IMR-90 (cell line): ENCODE measurements around the gene UBE2E2. TPM values are rescaled to one million over a fixed set of nuclear protein-coding genes. Genes with fewer than 3 reads are reported as not detected.

Experiments
- ATAC-seq: fragments of 200-7000 bp; cut with Tn5 transposase; 2 replicates; pipeline ENCODE4 v1.9.1; 2020; ENCODE audit warnings: low read depth, mild to moderate bottlenecking, moderate library complexity
- BruUV-seq: library from RNA; stranded (reverse); fragments of 400-500 nt; replicated peaks from 2 replicates; lab custom pipeline; 2021; lab: Mats Ljungman, UMichigan
- CTCF ChIA-PET: fragments of 300-600 bp; formaldehyde crosslinking; extraction: SDS; loops from one replicate; lab custom pipeline; 2021; ENCODE audit warnings: antibody characterized with exemption; lab: Yijun Ruan, JAX
- POLR2A ChIA-PET: fragments of 300-600 bp; sonication (Branson Sonifier 250); formaldehyde crosslinking; loops from one replicate; lab custom pipeline; 2022; ENCODE audit warnings: antibody characterized with exemption; ENCODE audit not compliant: unreplicated experiment; lab: Charles Lee
- DNase-seq: peaks from one replicate; pipeline ENCODE4 v3.0.0; 2013
- H2AFZ ChIP-seq: replicated peaks from 2 replicates; pipeline ENCODE3; 2013; ENCODE audit warnings: low read length, mild to moderate bottlenecking; ENCODE audit not compliant: poor library complexity
- H2AK5ac ChIP-seq: 2 replicates; pipeline ENCODE4 v1.6.1; 2013; ENCODE audit warnings: low read depth, low read length, inconsistent platforms
- H2AK9ac ChIP-seq: replicated peaks from 2 replicates; pipeline ENCODE3; 2013; ENCODE audit warnings: mild to moderate bottlenecking, low read depth, low read length, moderate library complexity; ENCODE audit not compliant: poor library complexity
- H2BK120ac ChIP-seq: 2 replicates; pipeline ENCODE4 v1.6.1; 2013; ENCODE audit warnings: low read depth, low read length, inconsistent platforms
- H2BK15ac ChIP-seq: 3 replicates; pipeline ENCODE4 v1.6.1; 2013; ENCODE audit warnings: low read depth, low read length, inconsistent platforms
- H2BK20ac ChIP-seq: 2 replicates; pipeline ENCODE4 v1.6.1; 2013; ENCODE audit warnings: low read depth, mild to moderate bottlenecking, inconsistent platforms, low read length, moderate library complexity
- H2BK5ac ChIP-seq: 2 replicates; pipeline ENCODE4 v1.6.1; 2013; ENCODE audit warnings: mild to moderate bottlenecking, low read depth, low read length, inconsistent platforms; ENCODE audit not compliant: poor library complexity, severe bottlenecking
- H3K14ac ChIP-seq: replicated peaks from 2 replicates; pipeline ENCODE4 v1.6.1; 2013; ENCODE audit warnings: low read depth, low read length, inconsistent platforms
- H3K18ac ChIP-seq: 2 replicates; pipeline ENCODE4 v1.6.1; 2013; ENCODE audit warnings: low read depth, low read length, control low read depth
- H3K23ac ChIP-seq: 2 replicates; pipeline ENCODE4 v1.6.1; 2013; ENCODE audit warnings: low read depth, low read length, inconsistent platforms
- H3K27ac ChIP-seq: 2 replicates; pipeline ENCODE4 v1.5.1; 2013; ENCODE audit warnings: mild to moderate bottlenecking, control low read depth, low read length; ENCODE audit not compliant: insufficient read depth
- H3K27me3 ChIP-seq: 2 replicates; pipeline ENCODE4 v1.6.1; 2013; ENCODE audit warnings: low read length; ENCODE audit not compliant: control insufficient read depth, insufficient read depth
- H3K36me3 ChIP-seq: 2 replicates; pipeline ENCODE4 v1.6.1; 2013; ENCODE audit warnings: low read length, mixed read lengths; ENCODE audit not compliant: control insufficient read depth, insufficient read depth
- H3K4ac ChIP-seq: 2 replicates; pipeline ENCODE4 v1.6.1; 2013; ENCODE audit warnings: low read depth, low read length, inconsistent platforms
- H3K4me1 ChIP-seq: 2 replicates; pipeline ENCODE4 v1.6.1; 2013; ENCODE audit warnings: low read length, mixed read lengths; ENCODE audit not compliant: control insufficient read depth, insufficient read depth
- H3K4me2 ChIP-seq: 2 replicates; pipeline ENCODE4 v1.6.1; 2013; ENCODE audit warnings: low read depth, mild to moderate bottlenecking, control low read depth, low read length, moderate library complexity
- H3K4me3 ChIP-seq: 2 replicates; pipeline ENCODE4 v1.5.1; 2013; ENCODE audit warnings: low read depth, mild to moderate bottlenecking, control low read depth, low read length, moderate library complexity; ENCODE audit not compliant: insufficient read depth
- H3K56ac ChIP-seq: 2 replicates; pipeline ENCODE4 v1.6.1; 2013; ENCODE audit warnings: low read length, inconsistent platforms; ENCODE audit not compliant: insufficient read depth; ENCODE audit errors: extremely low read depth
- H3K79me1 ChIP-seq, 2 experiments: 2 replicates each; pipeline ENCODE4 v1.6.1; 2013; ENCODE audit warnings: low read length in 2 of 2, inconsistent platforms in 1 of 2, low read depth in 1 of 2
- H3K9ac ChIP-seq: 2 replicates; pipeline ENCODE4 v1.6.1; 2013; ENCODE audit warnings: low read depth, low read length, control low read depth
- H3K9me1 ChIP-seq: 2 replicates; pipeline ENCODE4 v1.6.1; 2013; ENCODE audit warnings: low read length, inconsistent platforms; ENCODE audit not compliant: insufficient read depth
- H3K9me3 ChIP-seq: 2 replicates; pipeline ENCODE4 v1.6.1; 2013; ENCODE audit warnings: low read length; ENCODE audit not compliant: control insufficient read depth, insufficient read depth
- H4K20me1 ChIP-seq: 2 replicates; pipeline ENCODE4 v1.6.1; 2013; ENCODE audit warnings: low read length, inconsistent platforms; ENCODE audit not compliant: insufficient read depth
- H4K5ac ChIP-seq: 2 replicates; pipeline ENCODE4 v1.6.1; 2013; ENCODE audit warnings: mild to moderate bottlenecking, low read depth, low read length, control low read depth
- H4K8ac ChIP-seq, 2 experiments: 2 replicates each; pipeline ENCODE4 v1.6.1; 2013; ENCODE audit warnings: low read depth in 2 of 2, low read length in 2 of 2, control low read depth in 1 of 2, inconsistent platforms in 1 of 2
- H4K91ac ChIP-seq: 2 replicates; pipeline ENCODE4 v1.6.1; 2013; ENCODE audit warnings: low read depth, low read length, inconsistent platforms; ENCODE audit not compliant: insufficient read depth
- CEBPB ChIP-seq: IDR thresholded peaks from 2 replicates; pipeline ENCODE4 v1.6.1; 2012; ENCODE audit warnings: low read depth, low read length, improper control_type of control experiment
- MXI1 ChIP-seq: IDR thresholded peaks from 2 replicates; pipeline ENCODE4 v1.6.1; 2012; ENCODE audit warnings: low read depth, mild to moderate bottlenecking, low read length, moderate library complexity, borderline replicate concordance
- POLR2A ChIP-seq: IDR thresholded peaks from 2 replicates; pipeline ENCODE4 v1.6.1; 2012; ENCODE audit warnings: mild to moderate bottlenecking, low read depth, low read length
- RCOR1 ChIP-seq: IDR thresholded peaks from 2 replicates; pipeline ENCODE4 v1.6.1; 2012; ENCODE audit warnings: mild to moderate bottlenecking, low read length, improper control_type of control experiment; ENCODE audit not compliant: insufficient replicate concordance
- WGBS, 2 experiments: methylation state at CpG; one replicate each; pipeline versions ENCODE4 v1.1.5 to v1.1.7; 2013; ENCODE audit warnings: missing lambda C conversion rate in 2 of 2; ENCODE audit not compliant: insufficient read length in 1 of 2; ENCODE audit errors: extremely low coverage in 2 of 2; 5-methylcytosine and 5-hydroxymethylcytosine counted together
- dilution Hi-C: fragments of 300-500 bp; cut with HindIII; formaldehyde crosslinking; loops from one replicate; pipeline ENCODE4 v1.14.3; 2018; ENCODE audit warnings: low sequenced_read_pairs; ENCODE audit not compliant: unreplicated experiment
- in situ Hi-C: fragments of 300-500 bp; cut with MboI; formaldehyde crosslinking; loops from 3 replicates; pipeline ENCODE4 v1.14.3; 2019; ENCODE audit warnings: low sequenced_read_pairs, inconsistent platforms, mixed read lengths
- intact Hi-C: fragments of 100-400 bp; cut with micrococcal nuclease; formaldehyde crosslinking; loops from 2 replicates; pipeline ENCODE4 v1.10.0; 2022
- polyA plus RNA-seq, 3 experiments: library from polyadenylated mRNA; depleted of rRNA; stranded (reverse); fragments of >200 nt; gene quantifications; 2 replicates each; pipeline ENCODE4 v1.2.3, GENCODE V29; 2012; ENCODE audit warnings: low replicate concordance in 1 of 3
- total RNA-seq: library from RNA; depleted of rRNA; stranded (reverse); fragments of >200 nt; gene quantifications from 2 replicates; pipeline ENCODE4 v1.2.3, GENCODE V29; 2012
- TF ChIP-seq, protein P1 (sequence below): conservative IDR thresholded peaks from 2 replicates; pipeline ENCODE4 v1.5.1; 2012; ENCODE audit warnings: mild to moderate bottlenecking, low read depth, low read length, improper control_type of control experiment

Gene UBE2E2
- total and polyA plus RNA-seq, 2 of the 4 experiments (the other 2 are of a cell fraction): 18.6 to 32.7 TPM

DNA sequence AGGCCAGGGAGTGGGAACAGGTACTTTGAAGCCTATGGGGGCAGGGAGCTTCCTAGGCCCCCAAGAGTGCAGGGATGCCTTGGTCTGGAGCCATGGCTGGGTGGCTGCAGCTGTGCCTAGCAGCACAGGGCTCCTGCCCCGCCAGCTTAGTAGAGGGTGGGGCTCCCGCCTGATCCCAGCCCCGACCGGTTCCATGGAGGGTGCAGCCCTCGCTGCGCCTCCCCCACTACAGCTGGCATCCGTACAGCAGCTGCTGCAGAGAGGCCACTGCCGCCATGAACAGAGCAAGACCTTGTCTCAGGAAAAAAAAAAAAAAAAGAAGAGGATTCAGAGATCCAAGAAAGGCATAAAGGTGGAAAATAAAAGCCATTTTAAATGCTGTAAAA lies 277.2 kb downstream of the UBE2E2 start:
- no TSS peak for BruUV-seq
- no peak overlapping the region for H3K9ac ChIP-seq

More for the DNA sequence above, 277.2 kb downstream of the UBE2E2 start:
- H2AK5ac ChIP-seq: no peak overlapping the region
- no peak overlapping the region for H3K4ac ChIP-seq
- POLR2A ChIA-PET: no interaction called here
- no peaks in the 10 kb centered on the region for H3K9me1 ChIP-seq
- no peak overlapping the region for H3K27ac ChIP-seq
- H3K4me2 ChIP-seq: no peak overlapping the region
- ATAC-seq (no peak), DNase-seq (no peak)
- no peak overlapping the region for H2BK120ac ChIP-seq
- H3K27me3 ChIP-seq: no peaks in the 10 kb centered on the region
- CTCF ChIA-PET: no interaction called here
- no peak overlapping the region for H3K4me3 ChIP-seq
- no peak overlapping the region for H2AFZ ChIP-seq
- dilution Hi-C loops: no loop called here
- in situ Hi-C loops: no loop called here
- H4K5ac ChIP-seq: no peak overlapping the region
- no peaks in the 10 kb centered on the region for H3K36me3 ChIP-seq
- no peak overlapping the region for H2BK20ac ChIP-seq
- H2BK15ac ChIP-seq: no peak overlapping the region
- H4K20me1 ChIP-seq: no peaks in the 10 kb centered on the region
- no CpG with 5 or more reads among the region's 8 CpGs for WGBS, 2 experiments
- H3K79me1 ChIP-seq: no peaks in the 10 kb centered on the region; a peak in 1 of 4 replicates
- no peak overlapping the region for H2AK9ac ChIP-seq
- intact Hi-C loops: no loop called here
- H3K9me3 ChIP-seq: peaks cover 8% of the 10 kb centered on the region; the same call in 1 of the 2 replicates
- no peak for TF ChIP-seq RCOR1
- TF ChIP-seq, protein P1, sequence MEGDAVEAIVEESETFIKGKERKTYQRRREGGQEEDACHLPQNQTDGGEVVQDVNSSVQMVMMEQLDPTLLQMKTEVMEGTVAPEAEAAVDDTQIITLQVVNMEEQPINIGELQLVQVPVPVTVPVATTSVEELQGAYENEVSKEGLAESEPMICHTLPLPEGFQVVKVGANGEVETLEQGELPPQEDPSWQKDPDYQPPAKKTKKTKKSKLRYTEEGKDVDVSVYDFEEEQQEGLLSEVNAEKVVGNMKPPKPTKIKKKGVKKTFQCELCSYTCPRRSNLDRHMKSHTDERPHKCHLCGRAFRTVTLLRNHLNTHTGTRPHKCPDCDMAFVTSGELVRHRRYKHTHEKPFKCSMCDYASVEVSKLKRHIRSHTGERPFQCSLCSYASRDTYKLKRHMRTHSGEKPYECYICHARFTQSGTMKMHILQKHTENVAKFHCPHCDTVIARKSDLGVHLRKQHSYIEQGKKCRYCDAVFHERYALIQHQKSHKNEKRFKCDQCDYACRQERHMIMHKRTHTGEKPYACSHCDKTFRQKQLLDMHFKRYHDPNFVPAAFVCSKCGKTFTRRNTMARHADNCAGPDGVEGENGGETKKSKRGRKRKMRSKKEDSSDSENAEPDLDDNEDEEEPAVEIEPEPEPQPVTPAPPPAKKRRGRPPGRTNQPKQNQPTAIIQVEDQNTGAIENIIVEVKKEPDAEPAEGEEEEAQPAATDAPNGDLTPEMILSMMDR: no peak
- TF ChIP-seq POLR2A: no peak
- TF ChIP-seq MXI1: no peak
- TF ChIP-seq CEBPB: no peak
- no peak overlapping the region for H4K8ac ChIP-seq
- H2BK5ac ChIP-seq: no peak overlapping the region
- no peak overlapping the region for H3K56ac ChIP-seq
- H3K14ac ChIP-seq: no peak overlapping the region
- H4K91ac ChIP-seq: no peak overlapping the region
- H3K4me1 ChIP-seq: peaks cover 2% of the 10 kb centered on the region; the same call in 1 of the 2 replicates
- no peak overlapping the region for H3K18ac ChIP-seq
- no peak overlapping the region for H3K23ac ChIP-seq
